ENCODE data around the gene RAP1GAP2.
"Not testable (repeated sequence)": the region's sequence is repeated elsewhere in the genome, so short reads cannot be mapped to it uniquely, and the experiment has no call there.

RAP1GAP2 gene

GRCh38 chr17:3030852-3031470 lies 234.7 kb downstream of the RAP1GAP2 start:
- DNase-seq, result not testable (repeated sequence)

GRCh38 chr17:3032258-3033247 lies 236.3 kb downstream of the RAP1GAP2 start:
- no peak for DNase-seq

DNA sequence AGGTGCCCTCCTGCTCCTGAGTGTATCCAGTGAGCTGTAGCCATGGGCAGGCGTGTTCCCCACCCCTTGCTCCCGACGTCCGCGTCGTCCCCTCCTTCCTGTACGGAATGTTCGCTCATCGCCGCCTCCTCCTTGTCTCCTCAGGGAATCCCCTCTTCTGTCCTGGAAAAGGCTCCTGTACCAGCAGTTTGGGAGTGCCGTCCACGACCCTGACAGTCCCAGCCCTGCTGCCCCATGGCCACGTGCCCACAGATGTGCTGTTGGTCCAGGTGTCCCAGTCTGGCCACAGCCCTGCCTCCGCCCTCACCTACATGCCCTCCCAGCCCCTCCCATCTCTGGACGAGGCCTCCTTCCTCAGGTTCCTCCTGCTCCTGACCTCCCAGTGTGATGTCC lies 237.0 kb downstream of the RAP1GAP2 start:
- no peak for DNase-seq

GRCh38 chr17:3033741-3034577 lies 237.7 kb downstream of the RAP1GAP2 start:
- DNase-seq, result no peak

- DNase-seq, result no peak
These were observed 238.3 kb downstream of the RAP1GAP2 start for GRCh38 chr17:3034578-3034920.

DNA sequence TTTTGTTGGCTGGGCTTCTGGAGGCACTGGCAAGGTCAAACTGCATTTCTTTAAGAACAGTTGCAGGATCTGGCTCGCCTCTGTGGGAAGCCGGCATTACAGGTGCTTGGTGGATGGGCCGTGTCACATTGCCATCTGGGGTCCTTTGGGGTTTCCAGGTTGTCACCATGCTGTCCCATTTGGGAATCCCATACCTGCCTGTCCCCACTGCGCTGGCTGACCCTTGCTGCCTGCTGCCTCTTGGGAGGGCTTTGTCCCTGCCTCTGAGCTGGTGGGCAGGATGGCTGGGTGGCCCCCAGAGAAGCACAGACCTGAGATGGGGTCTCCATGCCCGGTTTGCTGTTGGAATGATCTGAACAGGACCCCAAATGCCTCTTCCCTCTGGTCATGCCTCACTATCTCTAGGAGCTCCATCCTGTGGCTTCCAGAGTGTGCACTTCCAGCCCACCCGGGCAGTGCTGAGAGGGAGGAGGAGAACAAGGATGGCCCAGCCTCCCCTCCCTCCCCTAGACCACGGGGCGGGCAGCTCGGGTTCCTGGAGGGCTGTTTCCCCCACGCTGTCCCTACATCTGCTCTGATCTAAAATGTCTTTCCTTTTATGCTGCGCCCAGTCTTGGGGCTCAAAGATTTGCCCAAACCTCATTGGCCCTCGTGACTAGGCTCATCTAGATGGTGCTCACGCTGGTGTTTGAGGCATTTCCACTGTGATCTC lies 239.2 kb downstream of the RAP1GAP2 start:
- no peak for DNase-seq

- DNase-seq, result no peak
These were observed 239.7 kb downstream of the RAP1GAP2 start for GRCh38 chr17:3035968-3036280.

DNA sequence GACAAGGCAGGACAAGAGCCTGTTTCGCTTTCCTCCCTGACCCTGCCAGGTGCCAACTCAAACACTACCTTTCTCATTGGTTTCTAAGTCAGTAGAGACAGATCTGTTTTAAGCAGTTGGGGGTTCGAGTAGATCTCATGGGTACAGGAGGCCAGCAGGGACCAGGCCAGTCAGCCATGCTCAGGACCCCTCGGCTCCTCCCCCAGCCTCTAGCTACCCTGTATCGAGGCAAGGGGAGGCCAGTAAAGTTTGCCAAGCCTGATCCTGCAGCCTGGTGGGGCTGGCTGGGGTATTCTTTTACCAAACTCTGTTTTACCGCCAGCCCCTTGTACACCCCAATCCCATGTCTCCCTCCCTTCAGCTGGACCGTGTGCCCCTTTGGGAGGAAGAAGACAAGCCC lies 240.6 kb downstream of the RAP1GAP2 start:
- DNase-seq, result no peak

DNA sequence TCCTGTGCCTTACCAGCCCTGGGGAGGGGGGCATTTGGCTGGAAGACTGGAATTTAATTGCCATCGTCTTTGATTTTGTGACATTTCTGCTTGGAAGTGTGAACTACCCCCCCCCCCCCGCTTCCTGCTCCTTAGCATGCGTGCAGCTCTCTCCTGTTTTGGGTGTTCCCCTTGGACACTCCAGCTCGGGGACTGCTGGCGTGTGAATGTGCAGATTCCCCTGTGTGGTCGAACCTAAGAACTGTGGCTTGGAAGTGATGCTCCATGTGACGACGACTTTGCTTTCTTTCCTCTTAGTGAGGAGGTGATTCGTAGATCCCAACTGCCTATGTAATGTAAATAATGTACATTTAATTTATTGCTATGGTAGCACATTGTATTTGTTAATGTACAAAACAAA lies 241.0 kb downstream of the RAP1GAP2 start:
- no peak for DNase-seq

GRCh38 chr17:3038941-3039340 lies 242.7 kb downstream of the RAP1GAP2 start:
- no peak for DNase-seq

DNA sequence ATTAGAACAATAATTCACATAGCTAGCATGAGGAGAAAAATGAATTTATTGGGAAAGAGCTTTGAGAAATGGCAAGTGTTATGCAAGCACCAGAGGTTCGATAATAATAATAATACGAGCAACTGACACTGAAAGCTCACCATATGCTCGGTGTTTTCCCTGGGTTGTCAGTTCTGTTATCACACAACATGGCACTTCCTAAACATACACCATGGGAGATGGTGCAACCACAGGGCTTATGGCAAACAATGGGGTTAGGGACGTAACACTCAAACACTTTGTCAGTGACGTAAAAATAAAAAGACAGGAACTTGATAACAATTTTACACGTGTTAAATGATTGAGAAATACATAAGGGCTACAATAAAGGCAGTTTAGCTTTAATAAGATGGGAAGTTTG lies 243.5 kb downstream of the RAP1GAP2 start:
- DNase-seq, result no peak

DNA sequence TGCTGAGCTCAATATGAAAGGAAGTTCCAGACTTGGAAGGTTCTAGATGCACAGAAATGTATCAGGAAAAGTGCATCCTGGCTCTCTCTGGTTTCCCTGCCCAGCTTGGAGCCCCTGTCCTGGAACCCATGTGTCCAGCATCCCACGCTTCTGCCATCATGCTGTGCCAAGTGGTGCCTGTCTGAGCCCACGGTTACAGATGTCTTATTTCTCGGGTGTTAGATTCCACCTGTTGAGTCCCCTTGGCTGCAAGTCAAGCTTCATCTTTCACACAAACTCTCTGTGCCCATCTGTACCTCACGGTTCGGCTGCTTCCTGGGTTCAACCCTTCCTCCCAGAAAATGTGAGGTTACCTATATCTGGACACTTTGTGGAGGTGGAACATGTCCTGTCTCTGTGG lies 244.6 kb downstream of the RAP1GAP2 start:
- no peak for DNase-seq

GRCh38 chr17:3043737-3044365 lies 247.6 kb downstream of the RAP1GAP2 start:
- no peak for DNase-seq

GRCh38 chr17:3046753-3047152 lies 250.5 kb downstream of the RAP1GAP2 start:
- DNase-seq, result no peak

GRCh38 chr17:3048727-3049471 lies 252.7 kb downstream of the RAP1GAP2 start:
- DNase-seq, result peak; percentile 92

- DNase-seq, result no peak
These were observed 253.6 kb downstream of the RAP1GAP2 start for GRCh38 chr17:3049705-3050295.

GRCh38 chr17:3054868-3055267 lies 258.6 kb downstream of the RAP1GAP2 start:
- not testable (repeated sequence) for DNase-seq

GRCh38 chr17:3062824-3063377 lies 266.7 kb downstream of the RAP1GAP2 start:
- not testable (repeated sequence) for DNase-seq

- DNase-seq, result not testable (repeated sequence)
These were observed 267.3 kb downstream of the RAP1GAP2 start, which contains the start of gene OR1D5 for GRCh38 chr17:3063507-3063906. OR1D5 (minus strand) TSS chr17:3063607; CDS start chr17:3063607, 0 bp downstream.

DNA sequence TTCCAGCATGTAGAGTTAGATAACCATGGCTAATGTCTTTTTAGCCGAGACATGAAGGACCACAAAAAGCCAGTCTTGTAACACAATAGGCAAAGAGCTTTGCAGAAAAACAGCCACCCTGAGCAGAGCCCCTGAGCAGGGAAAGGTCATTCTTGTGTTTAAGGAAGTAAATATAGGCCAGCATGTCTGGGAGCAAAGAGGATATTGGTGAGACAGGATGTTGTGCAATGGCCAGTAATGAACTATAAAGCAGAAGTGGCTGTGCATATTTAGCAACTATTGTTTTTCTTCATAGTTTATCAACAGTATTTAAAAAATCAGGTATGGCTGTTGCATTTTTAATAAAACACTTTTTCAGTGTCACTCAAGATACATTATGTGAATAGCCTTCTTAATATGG lies 269.0 kb downstream of the RAP1GAP2 start:
- DNase-seq, result not testable (repeated sequence)

DNA sequence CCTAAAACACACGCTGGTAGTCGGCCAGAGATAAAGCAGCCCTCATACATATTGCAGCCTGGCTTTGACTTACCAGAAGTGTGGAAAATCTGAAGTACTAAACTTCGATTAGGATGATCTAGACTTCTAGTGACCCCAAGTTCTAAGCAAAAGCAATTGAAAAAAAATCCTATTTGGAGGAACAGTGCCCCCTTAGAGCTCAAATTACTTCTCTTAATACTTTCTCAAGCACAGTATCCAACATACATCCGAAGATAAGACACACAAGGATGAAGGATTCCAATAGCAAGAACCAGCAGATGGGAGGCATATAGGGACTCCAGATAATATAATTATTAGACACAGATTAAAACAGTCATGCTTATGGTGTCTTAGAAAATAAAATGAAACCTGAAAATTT lies 277.6 kb downstream of the RAP1GAP2 start:
- not testable (repeated sequence) for DNase-seq

Measured in CD4-positive, alpha-beta T cell treated with Interleukin-17A for 4 hours (primary cell).